SH-SY5Y (cell line): Measurements from ENCODE around the gene ERP27.

Experiments
- GATA2 ChIP-seq: IDR thresholded peaks from 2 replicates; pipeline ENCODE4 v1.6.1; 2011; ENCODE audit warnings: mild to moderate bottlenecking, low read depth, low read length
- GATA3 ChIP-seq: IDR thresholded peaks from 2 replicates; pipeline ENCODE4 v1.6.1; 2011; ENCODE audit warnings: low read depth, mild to moderate bottlenecking, low read length, moderate library complexity

Gene ERP27

GRCh38 chr12:14963520-14963919, 25.2 kb upstream of the ERP27 start:
- no peak for TF ChIP-seq GATA3
- no peak for TF ChIP-seq GATA2

GRCh38 chr12:14962797-14963196, 24.5 kb upstream of the ERP27 start:
- no peak for TF ChIP-seq GATA2
- TF ChIP-seq GATA3, result no peak

- TF ChIP-seq GATA3 (no peak), GATA2 (no peak)
Observed at GRCh38 chr12:14962153-14962539, 23.8 kb upstream of the ERP27 start.

GRCh38 chr12:14961466-14962152, 23.3 kb upstream of the ERP27 start, which contains the start of gene ARHGDIB:
Gene ARHGDIB (minus strand): TSS chr12:14961601. CDS start chr12:14950712, 10,889 bp downstream.
- no peak for TF ChIP-seq GATA2
- no peak for TF ChIP-seq GATA3

GRCh38 chr12:14960548-14961465, 22.5 kb upstream of the ERP27 start:
- TF ChIP-seq GATA2 (no peak), GATA3 (no peak)

GRCh38 chr12:14959916-14960496, 21.7 kb upstream of the ERP27 start:
- no peak for TF ChIP-seq GATA3
- no peak for TF ChIP-seq GATA2

GRCh38 chr12:14959463-14959862, 21.1 kb upstream of the ERP27 start:
- TF ChIP-seq GATA3 (no peak), GATA2 (no peak)

GRCh38 chr12:14959126-14959440, 20.7 kb upstream of the ERP27 start:
- TF ChIP-seq GATA3 (no peak), GATA2 (no peak)

- TF ChIP-seq GATA3 (no peak), GATA2 (no peak)
Observed at GRCh38 chr12:14958361-14959125, 20.2 kb upstream of the ERP27 start.

- TF ChIP-seq GATA3, result no peak
- no peak for TF ChIP-seq GATA2
Observed at GRCh38 chr12:14957551-14958168, 19.3 kb upstream of the ERP27 start.

- no peak for TF ChIP-seq GATA2
- no peak for TF ChIP-seq GATA3
Observed at GRCh38 chr12:14956905-14957304, 18.6 kb upstream of the ERP27 start.

- TF ChIP-seq GATA3, result no peak
- no peak for TF ChIP-seq GATA2
Observed at GRCh38 chr12:14956024-14956891, 17.9 kb upstream of the ERP27 start.

GRCh38 chr12:14954269-14954668, 15.9 kb upstream of the ERP27 start:
- TF ChIP-seq GATA3 (no peak), GATA2 (no peak)

- TF ChIP-seq GATA3 (no peak), GATA2 (no peak)
Observed at GRCh38 chr12:14953752-14954151, 15.4 kb upstream of the ERP27 start.
